VCaP (cell line): ENCODE data around the gene FIBP.

Experiments
- H3K27ac ChIP-seq: fragments of 450-650 bp; 2 replicates; pipeline ENCODE4 v1.5.1; 2017
- CTCF ChIP-seq: fragments of 450-650 bp; conservative IDR thresholded peaks from 2 replicates; pipeline ENCODE4 v1.5.1; 2017; ENCODE audit warnings: mild to moderate bottlenecking, moderate library complexity

The FIBP gene

GRCh38 chr11:65899356-65900124 lies 11.3 kb upstream of the FIBP start:
- H3K27ac ChIP-seq = peak overlapping the region; percentile 33; the same call in 1 of the 2 replicates
- TF ChIP-seq CTCF = no peak

- H3K27ac ChIP-seq = no peak overlapping the region
- TF ChIP-seq CTCF = no peak
Observed at GRCh38 chr11:65898656-65899355, 10.5 kb upstream of the FIBP start.

GRCh38 chr11:65897020-65897471 lies 8.8 kb upstream of the FIBP start:
- no peak for TF ChIP-seq CTCF
- H3K27ac ChIP-seq = no peak overlapping the region

GRCh38 chr11:65896034-65896999 lies 8.0 kb upstream of the FIBP start:
- TF ChIP-seq CTCF = no peak
- H3K27ac ChIP-seq = no peak overlapping the region

GRCh38 chr11:65895482-65895981 lies 7.3 kb upstream of the FIBP start:
- no peak overlapping the region for H3K27ac ChIP-seq
- no peak for TF ChIP-seq CTCF

- TF ChIP-seq CTCF = no peak
Observed at GRCh38 chr11:65894034-65894591, 5.8 kb upstream of the FIBP start.

More at GRCh38 chr11:65894034-65894591, 5.8 kb upstream of the FIBP start:
- H3K27ac ChIP-seq = peak overlapping the region; percentile 40
